Fibroblast of lung (primary cell): ENCODE results near the gene AEBP2. TPM values are rescaled to one million over a fixed set of nuclear protein-coding genes. Genes with fewer than 3 reads are reported as not detected.

ENCODE experiments used
- DNase-seq, 2 donors: peaks; one replicate each; pipeline versions ENCODE4 v3.0.0 to v3.0.0-alpha.2; 2010; ENCODE audit warnings: low read depth in 2 of 2
- H2AFZ ChIP-seq: 2 replicates; pipeline ENCODE4 v1.5.1; 2012; ENCODE audit warnings: low read length, control low read depth, inconsistent platforms
- H3K27ac ChIP-seq: 2 replicates; pipeline ENCODE4 v1.5.1; 2011; ENCODE audit warnings: low read length, control low read depth; ENCODE audit not compliant: insufficient read depth
- H3K27me3 ChIP-seq: 2 replicates; pipeline ENCODE4 v1.5.1; 2011; ENCODE audit warnings: mild to moderate bottlenecking, low read length; ENCODE audit not compliant: control insufficient read depth, insufficient read depth
- H3K36me3 ChIP-seq: 2 replicates; pipeline ENCODE4 v1.5.1; 2011; ENCODE audit warnings: low read length; ENCODE audit not compliant: control insufficient read depth, insufficient read depth
- H3K4me1 ChIP-seq: 2 replicates; pipeline ENCODE4 v1.5.1; 2011; ENCODE audit warnings: low read length; ENCODE audit not compliant: control insufficient read depth, insufficient read depth; ENCODE audit errors: extremely low read depth
- H3K4me2 ChIP-seq: 2 replicates; pipeline ENCODE4 v1.5.1; 2011; ENCODE audit warnings: low read length, control low read depth; ENCODE audit not compliant: insufficient read depth; ENCODE audit errors: extremely low read depth
- H3K4me3 ChIP-seq, 4 experiments: fragments of 200-600 bp in 1 of 4; sonication (generic) in 1 of 4; replicated peaks in 1 of 4; 2 replicates each; pipeline ENCODE4 v1.5.1; 2011 to 2016; ENCODE audit warnings: low read length in 4 of 4, low read depth in 3 of 4, mild to moderate bottlenecking in 3 of 4, control low read depth in 2 of 4, inconsistent platforms in 1 of 4, mixed read lengths in 1 of 4; ENCODE audit not compliant: insufficient read depth in 1 of 4; ENCODE audit errors: control extremely low read depth in 1 of 4
- H3K79me2 ChIP-seq: 2 replicates; pipeline ENCODE4 v1.5.1; 2012; ENCODE audit warnings: mild to moderate bottlenecking, low read length, inconsistent platforms; ENCODE audit not compliant: control insufficient read depth, insufficient read depth
- H3K9ac ChIP-seq: 2 replicates; pipeline ENCODE4 v1.5.1; 2011; ENCODE audit warnings: mild to moderate bottlenecking, low read length, control low read depth; ENCODE audit not compliant: insufficient read depth
- H3K9me3 ChIP-seq: 2 replicates; pipeline ENCODE4 v1.5.1; 2012; ENCODE audit warnings: low read depth, low read length; ENCODE audit not compliant: control insufficient read depth, insufficient read depth
- H4K20me1 ChIP-seq: 2 replicates; pipeline ENCODE4 v1.5.1; 2011; ENCODE audit warnings: low read length; ENCODE audit not compliant: control insufficient read depth, insufficient read depth; ENCODE audit errors: extremely low read depth
- CTCF ChIP-seq, 2 donors: IDR thresholded peaks in 1 of 2; conservative IDR thresholded peaks in 1 of 2; 1 replicate in 1 of 2; 2 replicates in 1 of 2; pipeline ENCODE4 v1.5.1; 2011 to 2012; ENCODE audit warnings: low read length in 2 of 2, control low read depth in 1 of 2, inconsistent platforms in 1 of 2, low read depth in 1 of 2, mild to moderate bottlenecking in 1 of 2
- EZH2 ChIP-seq: IDR thresholded peaks from 2 replicates; pipeline ENCODE4 v1.5.1; 2012; ENCODE audit warnings: low read length, control low read depth, mild to moderate bottlenecking; ENCODE audit errors: missing control alignments
- polyA plus RNA-seq, 2 donors: library from polyadenylated mRNA; depleted of rRNA in 1 of 2; stranded (reverse) in 1 of 2; unstranded in 1 of 2; fragments of >200 nt; gene quantifications; 2 replicates each; pipeline ENCODE4 v1.2.1, GENCODE V29; 2011 to 2012; ENCODE audit warnings: missing spikeins in 1 of 2
- total RNA-seq: library from RNA; depleted of rRNA; stranded (reverse); fragments of >200 nt; gene quantifications from 2 replicates; pipeline ENCODE4 v1.2.1, GENCODE V29; 2014

AEBP2 gene
- total and polyA plus RNA-seq, 2 donors (not counting 1 experiment from before 2014, with no cell fraction given), result 15.6 to 23.9 TPM

GRCh38 chr12:19546027-19546426 is 106.7 kb downstream of the AEBP2 start:
- TF ChIP-seq EZH2, result no peak
- no peak for TF ChIP-seq CTCF (conservative IDR thresholded peaks at IDR 0.05 in 1 of 2, IDR thresholded peaks at IDR 0.05 in 1 of 2; ENCODE audit: low read depth in 1 of 2, low read length in 2 of 2)
- no peaks in the 10 kb centered on the region for H3K36me3 ChIP-seq
- H3K79me2 ChIP-seq, result no peaks in the 10 kb centered on the region
- peak overlapping the region; percentile 23 for H2AFZ ChIP-seq
- no peaks in the 10 kb centered on the region for H3K9me3 ChIP-seq
- H3K4me3 ChIP-seq, result peak overlapping the region in 2 of 4 experiments; percentile 18 to 29
- no peaks in the 10 kb centered on the region for H3K27me3 ChIP-seq
- H3K9ac ChIP-seq, result no peak overlapping the region
- no peaks in the 10 kb centered on the region for H4K20me1 ChIP-seq
- peak; percentile 29 to 49 for DNase-seq
- H3K4me1 ChIP-seq, result peaks cover 5% of the 10 kb centered on the region
- no peak overlapping the region for H3K27ac ChIP-seq
- peak overlapping the region; percentile 51 for H3K4me2 ChIP-seq

- DNase-seq, result peak; percentile 47 to 85
- Histone ChIP-seq H3K79me2 (no peaks in the 10 kb centered on the region), H3K36me3 (no peaks in the 10 kb centered on the region), H3K9me3 (no peaks in the 10 kb centered on the region), H3K4me3 (peak overlapping the region in 2 of 4 experiments; percentile 18 to 29), H3K4me2 (peak overlapping the region; percentile 70), H3K4me1 (peaks cover 5% of the 10 kb centered on the region), H4K20me1 (no peaks in the 10 kb centered on the region), H3K9ac (no peak overlapping the region), H2AFZ (peak overlapping the region; percentile 27), H3K27me3 (no peaks in the 10 kb centered on the region), H3K27ac (peak overlapping the region; percentile 0)
- TF ChIP-seq EZH2, result no peak
- no peak for TF ChIP-seq CTCF (conservative IDR thresholded peaks at IDR 0.05 in 1 of 2, IDR thresholded peaks at IDR 0.05 in 1 of 2; ENCODE audit: low read depth in 1 of 2, low read length in 2 of 2)
Measured at GRCh38 chr12:19546611-19547162, 107.4 kb downstream of the AEBP2 start.

- TF ChIP-seq EZH2 (no peak), CTCF (conservative IDR thresholded peaks at IDR 0.05 in 1 of 2, IDR thresholded peaks at IDR 0.05 in 1 of 2; ENCODE audit: low read depth in 1 of 2, low read length in 2 of 2) (no peak)
- Histone ChIP-seq H2AFZ (no peak overlapping the region), H4K20me1 (no peaks in the 10 kb centered on the region), H3K9ac (no peak overlapping the region), H3K27ac (peak overlapping the region; percentile 16), H3K4me1 (peaks cover 5% of the 10 kb centered on the region), H3K36me3 (no peaks in the 10 kb centered on the region), H3K4me2 (no peak overlapping the region), H3K79me2 (no peaks in the 10 kb centered on the region), H3K9me3 (no peaks in the 10 kb centered on the region), H3K27me3 (no peaks in the 10 kb centered on the region), H3K4me3 (no peak overlapping the region)
- peak; percentile 46 to 56 for DNase-seq
Measured at GRCh38 chr12:19547271-19547671, 108.0 kb downstream of the AEBP2 start.
